GM18499 (cell line): ENCODE measurements around the gene MYLK.

Experiments used
- ATAC-seq: cut with Tn5 transposase; IDR thresholded peaks from one replicate; pipeline ENCODE4 v1.9.1; 2021; ENCODE audit warnings: moderate number of reproducible peaks; ENCODE audit not compliant: insufficient read depth, unreplicated experiment

The MYLK gene

GRCh38 chr3:123657568-123657967 is 226.6 kb downstream of the MYLK start:
- no peak for ATAC-seq

- no peak for ATAC-seq
Observed at GRCh38 chr3:123657111-123657510, 227.0 kb downstream of the MYLK start.

DNA sequence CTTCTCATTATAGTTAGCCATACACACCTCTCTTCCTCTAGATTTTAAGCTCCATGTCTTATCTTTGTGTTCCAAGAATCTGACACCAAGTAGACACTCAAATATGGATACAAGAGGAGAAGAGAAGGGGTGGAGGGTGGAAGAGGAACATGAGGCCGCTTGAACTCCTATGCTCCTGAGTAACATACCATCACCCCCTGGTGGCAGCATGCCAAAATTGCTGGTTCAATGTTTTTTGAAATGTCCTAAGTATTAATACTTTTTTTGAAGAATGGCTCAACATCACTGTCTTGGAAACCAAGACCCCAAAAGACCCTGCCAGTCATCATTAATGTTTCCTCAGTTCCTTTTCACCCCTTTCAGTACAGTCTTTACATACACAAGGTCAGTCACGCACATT is 227.4 kb downstream of the MYLK start:
- no peak for ATAC-seq

DNA sequence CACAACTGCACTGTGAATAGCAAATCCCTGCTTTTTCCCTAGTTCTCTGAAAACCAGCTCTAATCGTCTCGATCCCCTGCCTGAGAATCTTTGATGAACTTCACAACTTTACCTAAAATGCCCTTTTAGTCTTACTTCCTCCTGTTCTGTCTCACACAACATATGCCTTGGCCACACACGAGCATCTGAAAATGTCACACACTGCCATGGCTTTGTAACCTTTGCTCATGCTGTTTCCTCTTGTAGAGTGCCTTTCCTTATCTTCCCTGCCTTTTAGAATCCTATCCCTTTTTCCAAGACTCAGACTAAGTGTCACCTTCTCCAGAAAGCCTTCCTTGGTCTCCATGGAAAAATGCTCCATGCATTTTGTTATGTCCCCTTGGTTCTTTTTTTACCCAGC is 227.9 kb downstream of the MYLK start:
- ATAC-seq, result no peak

GRCh38 chr3:123655400-123655799 is 228.7 kb downstream of the MYLK start:
- no peak for ATAC-seq

GRCh38 chr3:123653221-123653682 is 230.9 kb downstream of the MYLK start:
- no peak for ATAC-seq

- ATAC-seq, result no peak
Observed at GRCh38 chr3:123652342-123652984, 231.7 kb downstream of the MYLK start.

- ATAC-seq, result no peak
Observed at GRCh38 chr3:123651449-123652341, 232.4 kb downstream of the MYLK start.

DNA sequence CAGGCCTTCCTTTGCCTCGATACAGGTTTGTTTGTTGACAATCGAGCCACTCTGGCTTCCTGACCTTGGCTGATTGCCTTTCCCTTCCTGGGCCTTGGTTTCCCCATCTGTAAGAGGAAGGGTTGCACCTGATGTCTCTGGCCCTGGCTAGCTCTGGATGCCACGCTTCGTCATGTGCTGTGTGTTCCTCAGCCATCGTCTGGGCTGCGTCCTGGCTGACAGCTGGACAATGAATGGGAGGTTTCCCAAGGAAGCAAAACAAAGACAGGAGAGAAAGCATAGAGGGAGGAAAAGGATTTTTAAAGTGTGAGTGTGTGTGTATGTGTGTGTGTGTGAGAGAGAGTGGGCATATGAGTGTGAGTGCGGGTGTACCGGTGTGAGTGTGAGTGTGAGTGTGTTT is 234.0 kb downstream of the MYLK start:
- no peak for ATAC-seq

DNA sequence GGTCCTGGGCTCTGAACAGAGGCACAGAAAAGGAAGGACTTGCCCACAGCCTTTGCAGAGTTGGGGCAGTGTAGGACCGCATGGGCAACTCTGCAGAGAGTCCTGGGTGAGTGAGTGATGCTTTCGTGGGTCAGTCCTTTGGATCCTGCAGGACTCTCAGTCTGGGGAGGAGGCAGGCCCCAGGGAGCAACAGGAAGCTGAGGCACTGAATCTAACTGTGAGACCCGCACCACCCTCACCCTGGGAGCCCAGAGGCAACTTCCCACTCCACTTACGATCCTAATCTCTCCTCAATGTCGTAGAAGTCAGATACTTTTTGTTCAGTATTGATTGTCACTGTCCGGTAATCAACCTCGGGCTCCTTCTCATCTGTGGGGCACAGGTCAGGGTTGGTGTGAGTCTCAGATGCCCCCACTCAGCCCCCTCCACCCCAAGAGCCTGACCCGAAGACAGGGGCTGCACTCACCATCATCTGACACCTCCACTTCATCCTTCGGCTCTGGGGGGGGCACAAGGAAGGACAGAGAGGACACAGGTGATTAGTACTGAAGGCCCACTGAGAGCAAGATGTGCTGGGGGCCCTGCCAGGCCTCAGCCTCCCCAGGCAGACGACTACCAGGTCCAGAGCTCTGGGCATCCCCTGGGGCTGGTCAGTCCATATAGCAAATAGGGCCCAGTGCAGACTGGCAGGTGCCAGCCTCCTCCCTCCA is 235.3 kb downstream of the MYLK start:
- no peak for ATAC-seq

- no peak for ATAC-seq
Observed at GRCh38 chr3:123644358-123644757, 239.8 kb downstream of the MYLK start.

GRCh38 chr3:123642957-123643330 is 241.2 kb downstream of the MYLK start:
- no peak for ATAC-seq

DNA sequence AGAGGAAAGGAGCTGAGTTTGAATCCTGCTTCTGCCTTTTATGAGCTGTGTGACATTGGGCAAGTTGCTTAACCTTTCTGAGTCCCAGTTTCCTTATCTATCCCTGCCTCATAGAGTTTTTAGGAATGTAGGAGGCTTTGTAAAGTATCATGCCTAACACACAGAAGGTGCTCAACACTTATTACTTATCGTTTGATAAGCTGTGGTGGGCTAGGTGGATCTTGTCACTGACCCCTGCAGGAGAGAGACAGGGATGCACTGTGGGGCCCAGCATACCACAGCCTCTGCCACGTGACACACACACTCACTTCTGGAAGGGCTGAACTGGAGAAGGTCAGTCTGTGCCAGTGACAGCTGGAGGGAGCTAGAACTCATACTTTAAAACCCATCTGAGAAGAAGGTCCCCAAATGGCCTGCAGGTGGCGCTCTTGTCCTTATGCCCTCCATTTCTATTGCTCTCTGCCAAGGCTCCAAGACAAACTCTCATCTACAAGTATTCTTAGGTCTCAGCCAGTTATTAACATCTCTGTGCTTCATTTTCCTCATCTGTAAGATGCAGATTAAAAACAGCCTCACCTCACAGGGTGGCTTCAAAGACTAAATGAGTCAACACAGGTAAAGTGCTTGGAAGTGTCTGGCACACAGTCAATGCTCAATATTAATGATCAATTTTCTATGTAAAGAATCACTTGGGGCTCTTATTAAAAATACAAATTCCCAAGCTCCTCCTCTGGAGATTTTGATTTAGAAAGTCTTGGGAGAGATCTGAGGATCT is 241.8 kb downstream of the MYLK start:
- peak; percentile 90 for ATAC-seq

DNA sequence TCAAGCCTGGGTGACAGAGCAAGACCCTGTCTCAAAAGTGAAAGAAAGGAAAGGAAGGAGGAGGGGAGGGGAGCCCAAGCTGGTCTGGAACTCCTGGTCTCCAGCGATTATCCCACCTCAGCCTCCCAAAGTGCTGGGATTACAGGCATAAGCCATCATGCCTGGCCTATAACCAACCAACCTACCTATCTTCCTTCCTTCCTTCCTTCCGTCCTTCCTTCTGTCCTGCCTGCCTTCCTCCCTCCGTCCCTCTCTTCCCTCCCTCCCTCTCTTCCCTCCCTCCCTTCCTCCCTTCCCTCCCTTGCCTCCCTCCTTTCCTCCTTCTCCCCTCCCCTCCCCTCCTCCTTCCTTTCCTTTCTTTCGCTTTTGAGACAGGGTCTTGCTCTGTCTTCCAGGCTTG is 242.6 kb downstream of the MYLK start:
- no peak for ATAC-seq

DNA sequence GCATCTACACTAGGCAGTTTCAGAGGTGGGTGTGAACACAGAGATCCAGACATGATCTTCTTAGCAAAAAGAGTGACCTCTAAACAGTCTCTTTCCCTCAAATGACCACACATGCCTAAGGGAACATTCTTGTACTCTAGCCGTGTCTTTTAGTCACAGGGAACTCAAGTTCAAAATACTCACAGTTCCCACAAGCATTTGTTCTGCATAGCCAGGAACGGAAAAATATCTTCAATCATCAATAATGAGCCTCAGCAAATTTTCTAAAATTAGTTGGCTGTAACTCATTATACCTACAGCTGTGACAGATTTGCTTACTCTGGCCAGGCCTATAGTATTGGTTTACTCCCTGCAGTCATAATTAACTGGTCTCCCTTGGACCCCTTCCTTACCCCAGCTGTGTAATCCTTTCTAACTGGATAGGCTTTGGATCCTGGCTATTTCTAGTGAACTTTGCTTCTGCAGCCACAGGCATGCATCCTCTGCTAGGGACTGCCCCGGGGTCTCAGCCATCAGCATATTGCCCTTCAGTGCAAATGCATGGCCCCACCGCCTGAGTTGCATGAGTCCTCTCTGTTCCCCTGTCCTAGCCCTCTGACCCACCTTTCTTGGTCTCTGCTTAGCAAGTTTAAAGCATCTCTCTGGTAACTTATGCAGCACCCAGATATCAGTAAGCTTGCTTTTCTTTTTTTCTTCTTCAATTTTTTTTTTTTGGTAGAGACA is 243.2 kb downstream of the MYLK start:
- no peak for ATAC-seq

GRCh38 chr3:123640311-123640710 is 243.8 kb downstream of the MYLK start:
- no peak for ATAC-seq

DNA sequence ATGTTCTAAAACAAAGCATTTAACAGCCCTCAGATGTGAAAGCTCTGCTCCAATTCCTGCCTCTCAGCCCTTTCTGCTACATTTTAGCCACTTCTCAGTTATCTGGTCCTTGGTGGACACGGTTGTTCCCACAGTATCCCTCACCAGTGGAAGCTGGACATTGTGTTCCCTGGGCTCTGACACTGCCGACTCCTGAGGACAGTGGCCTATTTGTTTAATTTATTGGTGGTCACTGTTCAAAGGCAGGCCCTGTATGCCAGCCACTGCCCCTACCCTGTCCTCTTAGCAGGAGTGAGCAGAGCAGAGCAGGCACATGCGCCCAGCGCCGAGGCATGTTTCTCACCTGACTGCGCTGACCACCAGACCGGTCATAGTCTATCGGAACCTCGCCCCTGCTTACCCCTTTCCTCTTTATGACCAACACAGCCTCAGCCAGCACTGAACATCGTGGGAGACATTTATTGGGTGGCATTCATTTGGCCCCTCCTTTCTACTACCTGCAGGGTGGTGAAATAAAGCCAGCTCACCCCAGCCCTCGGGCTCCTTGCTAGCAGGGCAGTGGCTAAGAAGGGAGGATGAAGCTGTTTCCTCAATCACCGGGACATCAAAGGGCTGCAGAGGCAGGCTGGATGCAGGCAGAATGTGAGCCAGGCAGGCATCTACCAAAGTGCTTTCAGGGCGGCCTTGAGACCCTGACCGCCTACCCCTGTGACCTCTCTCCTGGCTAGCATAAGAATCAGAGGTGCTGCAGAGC is 245.0 kb downstream of the MYLK start:
- no peak for ATAC-seq

DNA sequence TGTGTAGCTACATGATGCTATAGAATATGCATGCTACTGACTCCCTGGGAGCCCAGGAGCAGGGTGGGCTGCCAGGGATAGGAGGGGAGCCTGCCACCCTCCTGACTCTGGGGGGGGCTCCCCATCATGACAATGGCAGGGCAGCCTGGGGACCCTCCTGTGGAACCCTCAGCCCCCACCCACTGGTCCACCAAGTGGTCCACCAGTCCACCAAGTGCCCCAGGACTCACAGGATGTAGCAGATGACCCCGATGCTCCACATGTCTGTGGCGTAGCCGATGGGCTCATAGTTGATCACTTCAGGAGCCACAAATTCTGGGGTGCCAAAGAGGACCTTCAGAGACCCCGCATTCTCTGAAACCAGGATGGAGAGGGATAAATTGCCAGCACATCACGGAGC is 246.3 kb downstream of the MYLK start:
- no peak for ATAC-seq

GRCh38 chr3:123637131-123637530 is 247.0 kb downstream of the MYLK start:
- no peak for ATAC-seq
